ENCODE measurements around the gene C7orf57.
"Not testable (repeated sequence)": the region's sequence is repeated elsewhere in the genome, so short reads cannot be mapped to it uniquely, and the experiment has no call there.

The C7orf57 gene

DNA sequence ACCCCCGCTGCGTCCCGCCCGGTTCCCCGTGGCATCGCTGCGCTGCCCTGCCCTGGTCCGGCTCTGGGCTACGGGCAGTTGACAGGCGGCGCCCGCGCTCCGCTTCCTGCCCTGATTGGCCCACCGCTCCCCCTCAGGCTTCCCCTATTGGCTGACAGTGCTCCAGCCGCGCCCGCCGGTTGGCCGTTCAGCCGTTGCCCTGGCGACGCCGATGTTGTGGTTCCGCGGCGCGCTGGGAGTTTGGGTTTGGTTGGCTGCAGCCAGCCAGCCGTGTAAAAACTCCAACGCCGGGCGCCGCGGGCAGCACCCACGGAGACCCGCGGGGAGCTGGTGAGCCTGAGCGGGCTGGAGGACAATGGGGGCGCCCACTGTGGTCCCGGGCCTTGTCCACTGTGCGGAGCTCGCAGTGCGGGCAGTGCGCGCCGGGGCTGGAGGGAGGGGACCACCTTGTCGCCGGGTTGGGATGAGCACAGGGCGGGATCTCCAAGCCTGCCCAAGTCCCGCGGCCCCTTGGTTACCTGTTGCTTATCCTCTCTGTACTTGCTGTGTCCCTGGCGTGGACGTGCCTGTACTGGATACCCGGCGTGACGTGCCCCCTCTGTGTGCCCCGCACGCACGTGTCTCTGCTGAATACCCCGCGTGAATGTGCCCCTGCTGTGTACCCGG, at the start of gene C7orf57:
TSS of gene C7orf57 (plus strand) at position 243 of the 666 bp plus-strand sequence. CDS start 766 bp downstream, outside the sequence.
- DNase-seq (ENCODE audit: low read depth): peak; percentile 91

DNA sequence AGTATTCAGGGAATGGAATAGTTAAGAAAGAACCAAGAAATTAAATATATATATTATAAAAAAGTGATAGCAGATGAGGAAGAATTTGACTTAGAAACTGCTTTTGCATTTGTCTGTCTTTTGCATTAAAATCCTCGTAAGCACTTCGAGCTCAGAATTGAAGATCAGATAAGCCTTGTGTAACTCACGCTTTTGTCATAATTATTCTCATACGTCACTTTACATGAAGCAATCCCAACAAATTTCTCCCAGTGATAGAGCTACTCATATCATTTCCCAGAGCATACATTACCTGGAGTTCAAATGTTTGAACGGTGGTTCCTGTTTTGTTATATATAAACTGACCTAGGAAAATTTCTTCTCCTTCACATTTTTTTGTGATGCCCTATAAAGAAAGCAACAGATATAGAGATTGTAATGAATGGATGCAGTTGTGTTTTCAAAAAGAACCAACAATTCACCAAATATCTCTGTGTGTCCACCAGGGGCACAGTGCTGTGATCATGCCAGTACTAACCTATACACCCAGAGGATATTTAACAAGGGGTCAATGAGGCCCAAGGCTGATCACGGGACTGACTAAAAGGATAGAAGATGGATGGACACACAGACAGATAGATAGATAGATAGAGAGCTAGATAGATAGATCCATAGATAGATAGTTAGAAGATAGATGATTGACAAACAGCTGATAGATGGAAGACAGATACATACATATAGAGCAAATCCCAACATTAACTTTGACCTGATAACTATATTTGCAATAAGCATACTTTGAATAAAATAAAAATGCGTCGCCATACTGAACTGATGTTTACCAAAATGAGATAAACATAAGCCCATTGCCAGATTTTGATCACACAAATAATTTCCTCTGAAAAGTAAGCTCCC, 46.6 kb upstream of the C7orf57 start:
- no peak for DNase-seq (ENCODE audit: low read depth)

DNA sequence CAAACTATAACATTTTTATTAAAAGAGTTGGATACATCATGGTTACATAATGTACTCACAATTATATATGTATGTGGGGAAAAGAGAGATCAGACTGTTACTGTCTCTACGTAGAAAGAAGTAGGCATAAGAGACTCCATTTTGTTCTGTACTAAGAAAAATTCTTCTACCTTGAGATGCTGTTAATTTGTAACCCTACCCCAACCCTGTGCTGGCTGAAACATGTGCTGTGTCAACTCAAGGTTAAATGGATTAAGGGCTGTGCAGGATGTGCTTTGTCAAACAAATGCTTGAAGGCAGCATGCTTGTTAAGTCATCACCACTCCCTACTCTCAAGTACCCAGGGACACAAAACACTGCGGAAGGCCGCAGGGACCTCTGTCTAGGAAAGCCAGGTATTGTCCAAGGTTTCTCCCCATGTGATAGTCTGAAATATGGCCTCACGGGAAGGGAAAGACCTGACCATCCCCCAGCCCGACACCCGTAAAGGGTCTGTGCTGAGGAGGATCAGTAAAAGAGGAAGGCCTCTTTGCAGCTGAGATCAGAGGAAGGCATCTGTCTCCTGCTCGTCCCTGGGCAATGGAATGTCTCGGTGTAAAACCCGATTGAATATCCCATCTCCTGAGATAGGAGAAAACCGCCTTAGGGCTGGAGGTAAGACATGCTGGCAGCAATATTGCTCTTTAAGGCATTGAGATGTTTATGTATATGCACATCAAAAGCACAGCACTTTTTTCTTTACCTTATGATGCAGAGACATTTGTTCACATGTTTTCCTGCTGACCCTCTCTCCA, 45.5 kb upstream of the C7orf57 start:
- not testable (repeated sequence) for DNase-seq (ENCODE audit: low read depth)

DNA sequence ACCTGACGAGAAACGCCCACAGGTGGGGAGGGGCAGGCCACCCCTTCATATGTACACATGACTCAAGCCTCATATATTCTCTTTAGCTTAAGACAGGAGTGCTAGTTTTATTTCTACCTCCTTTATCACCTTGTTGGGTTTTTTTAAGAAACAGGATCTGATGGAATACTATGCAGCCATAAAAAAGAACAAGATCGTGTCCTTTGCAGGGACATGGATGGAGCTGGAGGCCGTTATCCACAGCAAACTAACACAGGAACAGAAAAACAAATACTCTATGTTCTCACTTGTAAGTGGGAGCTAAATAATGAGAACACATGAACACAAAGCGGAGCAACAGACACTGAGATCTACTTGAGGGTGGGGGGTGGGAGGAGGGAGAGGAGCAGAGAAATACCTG, 44.8 kb upstream of the C7orf57 start:
- DNase-seq (ENCODE audit: low read depth): no peak

- DNase-seq (ENCODE audit: low read depth): no peak
Observed at GRCh38 chr7:47991270-47991669, 44.1 kb upstream of the C7orf57 start.

DNA sequence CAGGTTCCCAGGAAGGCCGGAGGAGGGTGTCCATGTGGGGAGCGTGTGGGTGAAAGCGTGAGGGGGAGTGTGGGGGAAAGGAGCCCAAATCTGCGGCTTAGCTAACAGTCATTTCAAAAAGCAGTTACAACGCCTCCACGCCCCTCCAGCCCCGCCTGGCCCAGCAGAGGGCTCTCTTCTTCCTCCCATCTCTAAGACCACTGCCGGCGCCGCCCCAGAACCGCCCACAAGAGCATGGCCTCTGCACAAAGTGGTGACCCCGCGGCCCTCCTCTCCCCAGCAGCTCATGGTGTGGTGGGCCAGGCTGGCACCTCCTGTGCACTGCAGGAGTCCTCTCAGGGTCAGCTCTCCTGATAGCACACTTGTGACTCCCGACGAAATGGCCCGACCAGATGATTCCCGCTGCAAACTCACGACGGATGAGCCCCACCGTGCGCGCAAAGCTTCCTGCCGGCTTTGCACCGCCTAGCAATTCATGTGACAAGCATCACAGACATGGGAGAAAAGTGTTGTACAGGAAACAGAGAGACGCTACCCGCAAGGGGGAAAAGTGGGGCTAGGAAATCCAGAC, 43.5 kb upstream of the C7orf57 start:
- DNase-seq (ENCODE audit: low read depth): peak; percentile 82

DNA sequence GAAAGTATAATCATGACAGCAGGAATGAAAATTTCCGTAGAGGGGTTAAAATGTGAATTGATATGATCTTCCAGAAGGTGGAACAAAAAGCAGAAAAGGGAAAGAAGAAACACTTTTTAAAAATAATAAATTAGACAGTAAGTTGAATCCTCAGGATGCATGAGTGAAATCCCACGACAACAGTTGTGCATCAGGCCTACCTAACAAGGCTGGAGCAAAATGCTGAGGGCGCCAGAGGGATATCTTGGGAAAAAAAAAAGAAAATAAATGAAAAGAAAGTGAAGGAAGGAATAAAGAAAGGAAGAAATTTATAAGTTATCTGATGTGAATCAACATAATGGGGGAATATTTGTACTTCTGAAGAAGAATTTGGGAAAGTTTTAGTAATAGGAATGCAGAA, 42.9 kb upstream of the C7orf57 start:
- no peak for DNase-seq (ENCODE audit: low read depth)

DNA sequence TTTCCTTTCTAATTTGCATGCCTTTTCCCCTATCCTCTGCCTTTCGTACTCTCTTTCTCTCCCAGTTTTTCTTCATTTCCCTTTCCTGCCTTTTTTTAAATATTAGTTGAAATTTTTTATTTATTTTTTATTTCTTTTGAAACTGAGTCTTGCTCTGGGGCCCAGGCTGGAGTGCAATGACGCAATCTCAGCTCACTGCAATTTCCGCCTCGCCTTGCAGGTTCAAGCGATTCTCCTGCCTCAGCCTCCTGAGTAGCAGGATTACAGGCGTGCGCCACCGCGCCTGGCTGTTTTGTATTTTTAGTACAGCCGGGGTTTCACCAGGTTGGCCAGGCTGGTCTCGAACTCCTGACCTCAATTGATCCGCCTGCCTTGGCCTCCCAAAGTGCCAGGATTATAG, 35.9 kb upstream of the C7orf57 start:
- DNase-seq (ENCODE audit: low read depth): no peak

DNA sequence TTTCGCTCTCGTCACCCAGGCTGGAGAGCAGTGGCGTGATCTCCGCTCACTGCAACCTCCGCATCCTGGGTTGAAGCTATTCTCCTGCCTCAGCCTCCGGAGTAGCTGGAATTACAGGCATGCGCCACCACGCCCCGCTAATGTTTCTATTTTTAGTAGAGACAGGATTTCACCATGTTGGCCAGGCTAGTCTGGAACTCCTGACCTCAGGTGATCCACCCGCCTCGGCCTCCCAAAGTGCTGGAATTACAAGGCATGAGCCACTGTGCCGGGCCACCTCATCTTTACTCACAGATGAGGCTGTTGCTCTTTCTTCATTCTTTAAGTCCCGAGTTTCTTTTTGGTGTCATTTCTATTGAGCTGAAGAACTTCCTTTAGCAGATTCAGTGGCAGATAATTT, 35.2 kb upstream of the C7orf57 start:
- peak; percentile 37 for DNase-seq (ENCODE audit: low read depth)

DNA sequence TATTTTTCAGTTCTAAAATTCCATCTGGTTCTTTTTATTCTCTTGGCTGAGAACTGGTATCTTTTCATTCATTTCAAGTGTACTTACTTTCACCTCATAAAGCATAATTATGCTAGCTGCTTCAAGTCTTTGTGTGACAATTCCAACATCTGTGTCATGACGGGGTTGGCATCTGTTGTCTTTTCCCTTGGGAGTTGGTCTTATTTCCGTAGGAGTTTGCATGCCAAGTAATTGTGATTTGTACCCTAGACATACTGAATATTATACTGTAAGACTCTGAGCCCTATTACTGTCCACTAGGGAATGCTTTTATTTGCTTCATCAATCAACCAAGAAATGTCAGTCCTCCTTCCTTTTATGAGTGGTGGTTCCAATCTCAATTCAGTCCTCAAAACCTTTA, 31.3 kb upstream of the C7orf57 start:
- DNase-seq (ENCODE audit: low read depth): no peak

GRCh38 chr7:48004638-48005037, 30.7 kb upstream of the C7orf57 start:
- DNase-seq (ENCODE audit: low read depth): no peak

- DNase-seq (ENCODE audit: low read depth): no peak
Observed at GRCh38 chr7:48006866-48007265, 28.5 kb upstream of the C7orf57 start.

- no peak for DNase-seq (ENCODE audit: low read depth)
Observed at GRCh38 chr7:48009257-48009656, 26.1 kb upstream of the C7orf57 start.

GRCh38 chr7:48009954-48010353, 25.4 kb upstream of the C7orf57 start:
- DNase-seq (ENCODE audit: low read depth): no peak

DNA sequence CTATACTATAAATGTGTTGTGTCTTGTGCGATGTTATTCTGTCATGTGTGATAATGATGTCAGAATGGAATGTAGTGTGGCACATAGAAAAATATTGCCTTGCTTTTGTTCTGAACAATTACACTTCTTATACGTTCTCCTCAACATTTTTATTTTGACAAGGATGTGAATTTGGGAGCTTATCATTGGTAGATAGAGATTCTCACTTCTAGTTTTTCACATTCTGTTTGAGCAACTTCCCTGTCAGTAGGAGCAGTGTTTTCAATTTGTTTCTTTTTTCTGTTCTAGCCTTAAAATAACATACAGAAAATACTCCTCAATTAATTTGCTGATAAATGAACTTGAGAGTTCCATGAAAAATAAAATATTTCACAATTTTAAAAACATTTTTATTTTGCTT, 24.0 kb upstream of the C7orf57 start:
- no peak for DNase-seq (ENCODE audit: low read depth)

DNA sequence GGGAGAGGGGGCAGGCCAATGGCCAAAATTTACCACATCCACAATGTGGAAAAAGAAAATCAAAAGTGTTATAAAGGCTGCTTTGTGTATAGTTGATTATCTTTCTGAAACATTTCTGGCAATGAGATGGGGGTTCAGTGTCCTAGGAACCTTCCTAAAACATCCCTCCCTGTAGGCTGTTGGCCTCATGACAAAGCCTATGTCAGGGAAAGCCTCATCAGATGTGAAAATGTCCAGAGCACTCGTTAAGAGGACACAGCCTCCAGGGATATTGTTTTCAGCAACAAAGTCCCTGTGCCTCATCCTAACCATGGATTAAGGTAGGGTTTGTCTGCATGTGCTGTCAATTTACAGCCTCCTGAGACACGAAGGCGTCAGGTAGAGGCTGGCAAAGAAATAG, 23.4 kb upstream of the C7orf57 start:
- no peak for DNase-seq (ENCODE audit: low read depth)

GRCh38 chr7:48016641-48017040, 18.7 kb upstream of the C7orf57 start:
- no peak for DNase-seq (ENCODE audit: low read depth)

DNA sequence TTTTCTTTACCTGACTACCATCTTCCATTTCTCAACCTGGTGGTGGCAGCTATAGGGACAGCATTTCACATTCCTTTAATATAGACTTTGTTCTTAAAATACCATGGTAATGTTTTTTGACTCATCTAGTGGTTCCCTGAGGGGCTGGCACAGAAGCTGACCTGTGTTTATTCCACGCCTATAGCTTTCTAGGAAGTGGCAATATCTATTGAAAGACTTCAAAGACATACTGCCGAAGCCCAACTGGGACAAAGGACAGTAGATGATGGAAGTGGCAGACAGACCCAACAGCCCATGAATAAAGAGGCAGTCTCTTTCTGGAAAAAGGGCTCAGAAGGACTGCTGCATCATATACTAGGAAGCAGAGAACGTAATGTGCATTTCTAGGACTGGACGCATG, 17.7 kb upstream of the C7orf57 start:
- DNase-seq (ENCODE audit: low read depth): no peak

- no peak for DNase-seq (ENCODE audit: low read depth)
Observed at GRCh38 chr7:48025624-48026023, 9.7 kb upstream of the C7orf57 start.

GRCh38 chr7:48028938-48029337, 6.4 kb upstream of the C7orf57 start, which contains the start of gene SUN3:
TSS of gene SUN3 (minus strand) at chr7:48029107. CDS start at chr7:48028938, 169 bp downstream.
- no peak for DNase-seq (ENCODE audit: low read depth)

GRCh38 chr7:48031111-48031510, 4.2 kb upstream of the C7orf57 start:
- DNase-seq (ENCODE audit: low read depth): no peak

- DNase-seq (ENCODE audit: low read depth): no peak
Observed at GRCh38 chr7:48033922-48034321, 1.4 kb upstream of the C7orf57 start.

All from EH (cell line).